IMR-90 (cell line): ENCODE measurements around the gene C2. TPM values are rescaled to one million over a fixed set of nuclear protein-coding genes. Genes with fewer than 3 reads are reported as not detected.

Experiments used
- ATAC-seq: fragments of 200-7000 bp; cut with Tn5 transposase; 2 replicates; pipeline ENCODE4 v1.9.1; 2020; ENCODE audit warnings: low read depth, mild to moderate bottlenecking, moderate library complexity
- BruUV-seq: library from RNA; stranded (reverse); fragments of 400-500 nt; replicated peaks from 2 replicates; lab custom pipeline; 2021; lab: Mats Ljungman, UMichigan
- CTCF ChIA-PET: fragments of 300-600 bp; formaldehyde crosslinking; extraction: SDS; loops from one replicate; lab custom pipeline; 2021; ENCODE audit warnings: antibody characterized with exemption; lab: Yijun Ruan, JAX
- POLR2A ChIA-PET: fragments of 300-600 bp; sonication (Branson Sonifier 250); formaldehyde crosslinking; loops from one replicate; lab custom pipeline; 2022; ENCODE audit warnings: antibody characterized with exemption; ENCODE audit not compliant: unreplicated experiment; lab: Charles Lee
- DNase-seq: peaks from one replicate; pipeline ENCODE4 v3.0.0; 2013
- H2AFZ ChIP-seq: replicated peaks from 2 replicates; pipeline ENCODE3; 2013; ENCODE audit warnings: low read length, mild to moderate bottlenecking; ENCODE audit not compliant: poor library complexity
- H2AK5ac ChIP-seq: 2 replicates; pipeline ENCODE4 v1.6.1; 2013; ENCODE audit warnings: low read depth, low read length, inconsistent platforms
- H2AK9ac ChIP-seq: replicated peaks from 2 replicates; pipeline ENCODE3; 2013; ENCODE audit warnings: mild to moderate bottlenecking, low read depth, low read length, moderate library complexity; ENCODE audit not compliant: poor library complexity
- H2BK120ac ChIP-seq: 2 replicates; pipeline ENCODE4 v1.6.1; 2013; ENCODE audit warnings: low read depth, low read length, inconsistent platforms
- H2BK15ac ChIP-seq: 3 replicates; pipeline ENCODE4 v1.6.1; 2013; ENCODE audit warnings: low read depth, low read length, inconsistent platforms
- H2BK20ac ChIP-seq: 2 replicates; pipeline ENCODE4 v1.6.1; 2013; ENCODE audit warnings: low read depth, mild to moderate bottlenecking, inconsistent platforms, low read length, moderate library complexity
- H2BK5ac ChIP-seq: 2 replicates; pipeline ENCODE4 v1.6.1; 2013; ENCODE audit warnings: mild to moderate bottlenecking, low read depth, low read length, inconsistent platforms; ENCODE audit not compliant: poor library complexity, severe bottlenecking
- H3K14ac ChIP-seq: replicated peaks from 2 replicates; pipeline ENCODE4 v1.6.1; 2013; ENCODE audit warnings: low read depth, low read length, inconsistent platforms
- H3K18ac ChIP-seq: 2 replicates; pipeline ENCODE4 v1.6.1; 2013; ENCODE audit warnings: low read depth, low read length, control low read depth
- H3K23ac ChIP-seq: 2 replicates; pipeline ENCODE4 v1.6.1; 2013; ENCODE audit warnings: low read depth, low read length, inconsistent platforms
- H3K27ac ChIP-seq: 2 replicates; pipeline ENCODE4 v1.5.1; 2013; ENCODE audit warnings: mild to moderate bottlenecking, control low read depth, low read length; ENCODE audit not compliant: insufficient read depth
- H3K27me3 ChIP-seq: 2 replicates; pipeline ENCODE4 v1.6.1; 2013; ENCODE audit warnings: low read length; ENCODE audit not compliant: control insufficient read depth, insufficient read depth
- H3K36me3 ChIP-seq: 2 replicates; pipeline ENCODE4 v1.6.1; 2013; ENCODE audit warnings: low read length, mixed read lengths; ENCODE audit not compliant: control insufficient read depth, insufficient read depth
- H3K4ac ChIP-seq: 2 replicates; pipeline ENCODE4 v1.6.1; 2013; ENCODE audit warnings: low read depth, low read length, inconsistent platforms
- H3K4me1 ChIP-seq: 2 replicates; pipeline ENCODE4 v1.6.1; 2013; ENCODE audit warnings: low read length, mixed read lengths; ENCODE audit not compliant: control insufficient read depth, insufficient read depth
- H3K4me2 ChIP-seq: 2 replicates; pipeline ENCODE4 v1.6.1; 2013; ENCODE audit warnings: low read depth, mild to moderate bottlenecking, control low read depth, low read length, moderate library complexity
- H3K4me3 ChIP-seq: 2 replicates; pipeline ENCODE4 v1.5.1; 2013; ENCODE audit warnings: low read depth, mild to moderate bottlenecking, control low read depth, low read length, moderate library complexity; ENCODE audit not compliant: insufficient read depth
- H3K56ac ChIP-seq: 2 replicates; pipeline ENCODE4 v1.6.1; 2013; ENCODE audit warnings: low read length, inconsistent platforms; ENCODE audit not compliant: insufficient read depth; ENCODE audit errors: extremely low read depth
- H3K79me1 ChIP-seq, 2 experiments: 2 replicates each; pipeline ENCODE4 v1.6.1; 2013; ENCODE audit warnings: low read length in 2 of 2, inconsistent platforms in 1 of 2, low read depth in 1 of 2
- H3K9ac ChIP-seq: 2 replicates; pipeline ENCODE4 v1.6.1; 2013; ENCODE audit warnings: low read depth, low read length, control low read depth
- H3K9me1 ChIP-seq: 2 replicates; pipeline ENCODE4 v1.6.1; 2013; ENCODE audit warnings: low read length, inconsistent platforms; ENCODE audit not compliant: insufficient read depth
- H3K9me3 ChIP-seq: 2 replicates; pipeline ENCODE4 v1.6.1; 2013; ENCODE audit warnings: low read length; ENCODE audit not compliant: control insufficient read depth, insufficient read depth
- H4K20me1 ChIP-seq: 2 replicates; pipeline ENCODE4 v1.6.1; 2013; ENCODE audit warnings: low read length, inconsistent platforms; ENCODE audit not compliant: insufficient read depth
- H4K5ac ChIP-seq: 2 replicates; pipeline ENCODE4 v1.6.1; 2013; ENCODE audit warnings: mild to moderate bottlenecking, low read depth, low read length, control low read depth
- H4K8ac ChIP-seq, 2 experiments: 2 replicates each; pipeline ENCODE4 v1.6.1; 2013; ENCODE audit warnings: low read depth in 2 of 2, low read length in 2 of 2, control low read depth in 1 of 2, inconsistent platforms in 1 of 2
- H4K91ac ChIP-seq: 2 replicates; pipeline ENCODE4 v1.6.1; 2013; ENCODE audit warnings: low read depth, low read length, inconsistent platforms; ENCODE audit not compliant: insufficient read depth
- BHLHE40 ChIP-seq: fragments of 150-350 bp; IDR thresholded peaks from 2 replicates; pipeline ENCODE4 v1.6.1; 2016; ENCODE audit warnings: mild to moderate bottlenecking, low read depth, low read length
- CTCF ChIP-seq: conservative IDR thresholded peaks from 2 replicates; pipeline ENCODE4 v1.5.1; 2012; ENCODE audit warnings: mild to moderate bottlenecking, low read depth, low read length, improper control_type of control experiment
- MAZ ChIP-seq: IDR thresholded peaks from 2 replicates; pipeline ENCODE4 v1.6.1; 2012; ENCODE audit warnings: low read depth, mild to moderate bottlenecking, low read length, improper control_type of control experiment, moderate library complexity, borderline replicate concordance
- MXI1 ChIP-seq: IDR thresholded peaks from 2 replicates; pipeline ENCODE4 v1.6.1; 2012; ENCODE audit warnings: low read depth, mild to moderate bottlenecking, low read length, moderate library complexity, borderline replicate concordance
- NFE2L2 ChIP-seq: fragments of 150-350 bp; IDR thresholded peaks from 2 replicates; pipeline ENCODE4 v1.6.1; 2016; ENCODE audit warnings: low read depth, mild to moderate bottlenecking, low read length
- RAD21 ChIP-seq: IDR thresholded peaks from 2 replicates; pipeline ENCODE4 v1.6.1; 2012; ENCODE audit warnings: low read length, improper control_type of control experiment
- RCOR1 ChIP-seq: IDR thresholded peaks from 2 replicates; pipeline ENCODE4 v1.6.1; 2012; ENCODE audit warnings: mild to moderate bottlenecking, low read length, improper control_type of control experiment; ENCODE audit not compliant: insufficient replicate concordance
- RFX5 ChIP-seq: IDR thresholded peaks from 2 replicates; pipeline ENCODE4 v1.8.0; 2012; ENCODE audit warnings: low read depth, mild to moderate bottlenecking, low read length, moderate library complexity
- WGBS, 2 experiments: methylation state at CpG; one replicate each; pipeline versions ENCODE4 v1.1.5 to v1.1.7; 2013; ENCODE audit warnings: missing lambda C conversion rate in 2 of 2; ENCODE audit not compliant: insufficient read length in 1 of 2; ENCODE audit errors: extremely low coverage in 2 of 2; 5-methylcytosine and 5-hydroxymethylcytosine counted together
- dilution Hi-C: fragments of 300-500 bp; cut with HindIII; formaldehyde crosslinking; loops from one replicate; pipeline ENCODE4 v1.14.3; 2018; ENCODE audit warnings: low sequenced_read_pairs; ENCODE audit not compliant: unreplicated experiment
- in situ Hi-C: fragments of 300-500 bp; cut with MboI; formaldehyde crosslinking; loops from 3 replicates; pipeline ENCODE4 v1.14.3; 2019; ENCODE audit warnings: low sequenced_read_pairs, inconsistent platforms, mixed read lengths
- intact Hi-C: fragments of 100-400 bp; cut with micrococcal nuclease; formaldehyde crosslinking; loops from 2 replicates; pipeline ENCODE4 v1.10.0; 2022
- polyA plus RNA-seq, 3 experiments: library from polyadenylated mRNA; depleted of rRNA; stranded (reverse); fragments of >200 nt; gene quantifications; 2 replicates each; pipeline ENCODE4 v1.2.3, GENCODE V29; 2012; ENCODE audit warnings: low replicate concordance in 1 of 3
- total RNA-seq: library from RNA; depleted of rRNA; stranded (reverse); fragments of >200 nt; gene quantifications from 2 replicates; pipeline ENCODE4 v1.2.3, GENCODE V29; 2012
- TF ChIP-seq, protein P1 (sequence below): fragments of 150-350 bp; IDR thresholded peaks from 2 replicates; pipeline ENCODE4 v1.6.1; 2017; ENCODE audit warnings: mild to moderate bottlenecking, antibody characterized with exemption, low read length, low read depth
- TF ChIP-seq, protein P2 (sequence below): fragments of 150-350 bp; IDR thresholded peaks from 2 replicates; pipeline ENCODE4 v1.6.1; 2016; ENCODE audit warnings: low read depth, mild to moderate bottlenecking, low read length, moderate library complexity, borderline replicate concordance

Gene C2
- total and polyA plus RNA-seq, 2 of the 4 experiments (the other 2 are of a cell fraction): 0.18 to 0.19 TPM

DNA sequence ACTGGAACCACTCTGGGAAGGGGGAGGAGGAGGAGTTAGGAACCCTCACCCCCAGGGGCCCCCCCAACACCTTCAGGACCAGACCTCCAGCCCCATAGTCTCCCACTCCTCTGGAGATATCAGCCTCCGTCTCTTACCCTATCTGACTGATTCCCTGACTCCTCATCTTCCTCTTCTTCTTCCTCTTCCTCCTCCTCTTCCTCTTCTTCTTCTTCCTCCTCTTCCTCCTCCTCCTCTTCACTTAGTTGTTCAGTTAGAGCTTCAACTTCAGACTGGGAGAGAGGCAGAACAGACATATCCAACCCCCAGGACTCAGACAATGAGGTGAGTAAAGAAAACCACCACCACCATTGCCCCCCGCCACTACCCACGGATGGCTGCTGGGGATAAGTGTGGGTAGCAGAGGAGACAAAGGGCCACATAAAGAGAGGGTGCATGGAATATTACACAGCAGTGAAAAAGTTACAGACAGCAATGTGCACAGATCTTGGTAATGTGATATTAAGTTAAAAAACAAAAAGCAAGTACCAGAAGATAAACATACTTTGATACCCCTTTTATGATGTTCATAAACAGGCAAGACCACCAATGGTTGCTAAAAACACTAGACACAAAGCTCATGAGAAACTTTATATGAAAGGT lies 38.1 kb upstream of the C2 start:
- Histone ChIP-seq H4K5ac (no peak overlapping the region), H3K4ac (no peak overlapping the region), H3K9me1 (no peaks in the 10 kb centered on the region), H2BK5ac (no peak overlapping the region), H3K4me3 (no peak overlapping the region), H2BK120ac (no peak overlapping the region), H3K27ac (no peak overlapping the region), H3K14ac (no peak overlapping the region), H4K91ac (no peak overlapping the region), H2BK20ac (no peak overlapping the region), H2BK15ac (no peak overlapping the region), H3K9me3 (no peaks in the 10 kb centered on the region), H3K23ac (no peak overlapping the region), H3K79me1 (peaks cover 5% of the 10 kb centered on the region in 2 experiments; a peak in 2 of 4 replicates), H3K4me1 (no peaks in the 10 kb centered on the region), H2AK5ac (no peak overlapping the region), H3K9ac (no peak overlapping the region), H3K4me2 (no peak overlapping the region), H3K36me3 (peaks cover 62% of the 10 kb centered on the region), H3K56ac (no peak overlapping the region), H3K18ac (no peak overlapping the region), H4K8ac (no peak overlapping the region), H4K20me1 (no peaks in the 10 kb centered on the region; the same call in 1 of the 2 replicates), H3K27me3 (no peaks in the 10 kb centered on the region), H2AFZ (no peak overlapping the region), H2AK9ac (no peak overlapping the region)
- no peak for ATAC-seq
- TF ChIP-seq RCOR1 (no peak), RFX5 (no peak), NFE2L2 (no peak), RAD21 (no peak), MXI1 (no peak), MAZ (no peak), CTCF (no peak), BHLHE40 (no peak)
- TF ChIP-seq, protein P1, sequence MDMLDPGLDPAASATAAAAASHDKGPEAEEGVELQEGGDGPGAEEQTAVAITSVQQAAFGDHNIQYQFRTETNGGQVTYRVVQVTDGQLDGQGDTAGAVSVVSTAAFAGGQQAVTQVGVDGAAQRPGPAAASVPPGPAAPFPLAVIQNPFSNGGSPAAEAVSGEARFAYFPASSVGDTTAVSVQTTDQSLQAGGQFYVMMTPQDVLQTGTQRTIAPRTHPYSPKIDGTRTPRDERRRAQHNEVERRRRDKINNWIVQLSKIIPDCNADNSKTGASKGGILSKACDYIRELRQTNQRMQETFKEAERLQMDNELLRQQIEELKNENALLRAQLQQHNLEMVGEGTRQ: no peak
- TF ChIP-seq, protein P2, sequence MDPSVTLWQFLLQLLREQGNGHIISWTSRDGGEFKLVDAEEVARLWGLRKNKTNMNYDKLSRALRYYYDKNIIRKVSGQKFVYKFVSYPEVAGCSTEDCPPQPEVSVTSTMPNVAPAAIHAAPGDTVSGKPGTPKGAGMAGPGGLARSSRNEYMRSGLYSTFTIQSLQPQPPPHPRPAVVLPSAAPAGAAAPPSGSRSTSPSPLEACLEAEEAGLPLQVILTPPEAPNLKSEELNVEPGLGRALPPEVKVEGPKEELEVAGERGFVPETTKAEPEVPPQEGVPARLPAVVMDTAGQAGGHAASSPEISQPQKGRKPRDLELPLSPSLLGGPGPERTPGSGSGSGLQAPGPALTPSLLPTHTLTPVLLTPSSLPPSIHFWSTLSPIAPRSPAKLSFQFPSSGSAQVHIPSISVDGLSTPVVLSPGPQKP: no peak
- ChIA-PET POLR2A (no interaction called here), CTCF (interaction anchor here (0.8 to 2.4 kb wide), 3 partner anchors 8 to 26 kb away, joined by 3 to 7 read pairs (median 4); partner anchors contain the start of gene EHMT2)
- 100% methylated on average over 1 of the region's 3 CpGs; no CpG with 5 or more reads in 1 of the 2 experiments for WGBS, 2 experiments
- intact Hi-C loops (no loop called here), in situ Hi-C loops (no loop called here), dilution Hi-C loops (no loop called here)
- DNase-seq: no peak
- no TSS peak for BruUV-seq
